Fibroblast of lung (primary cell): ENCODE measurements around the gene MEGF6.

ENCODE experiments used
- CTCF ChIP-seq, 2 donors: IDR thresholded peaks in 1 of 2; conservative IDR thresholded peaks in 1 of 2; 1 replicate in 1 of 2; 2 replicates in 1 of 2; pipeline ENCODE4 v1.5.1; 2011 to 2012; ENCODE audit warnings: low read length in 2 of 2, control low read depth in 1 of 2, inconsistent platforms in 1 of 2, low read depth in 1 of 2, mild to moderate bottlenecking in 1 of 2
- EZH2 ChIP-seq: IDR thresholded peaks from 2 replicates; pipeline ENCODE4 v1.5.1; 2012; ENCODE audit warnings: low read length, control low read depth, mild to moderate bottlenecking; ENCODE audit errors: missing control alignments

- TF ChIP-seq CTCF (conservative IDR thresholded peaks at IDR 0.05 in 1 of 2, IDR thresholded peaks at IDR 0.05 in 1 of 2; ENCODE audit: low read depth in 1 of 2, low read length in 2 of 2) (no peak), EZH2 (no peak)
Observed at GRCh38 chr1:3467096-3468036, 143.9 kb downstream of the MEGF6 start.
